IgD-negative memory B cell (primary cell): ENCODE results near the gene ATP8A1. TPM values are rescaled to one million over a fixed set of nuclear protein-coding genes. Genes with fewer than 3 reads are reported as not detected.
A peak's percentile ranks its signal among the peaks of the same experiment; 100 is the strongest.
"Not testable (repeated sequence)": the region's sequence is repeated elsewhere in the genome, so short reads cannot be mapped to it uniquely, and the experiment has no call there.

Experiments
- H3K27ac Mint-ChIP-seq, 3 donors: one replicate each; pipeline ENCODE4 v1.8.0; 2020 to 2022; ENCODE audit warnings: mild to moderate bottlenecking in 3 of 3, mixed read lengths in 3 of 3, moderate library complexity in 1 of 3
- H3K27me3 Mint-ChIP-seq: one replicate; pipeline ENCODE4 v1.8.0; 2021; ENCODE audit warnings: mixed read lengths
- H3K36me3 Mint-ChIP-seq: one replicate; pipeline ENCODE4 v1.8.0; 2020; ENCODE audit warnings: mild to moderate bottlenecking, mixed read lengths
- H3K4me1 Mint-ChIP-seq, 3 donors: one replicate each; pipeline ENCODE4 v1.8.0; 2020 to 2022; ENCODE audit warnings: mixed read lengths in 3 of 3, mild to moderate bottlenecking in 1 of 3
- H3K4me3 Mint-ChIP-seq, 4 donors: one replicate each; pipeline ENCODE4 v1.8.0; 2020 to 2022; ENCODE audit warnings: mild to moderate bottlenecking in 4 of 4, mixed read lengths in 4 of 4, moderate library complexity in 3 of 4
- H3K9me3 Mint-ChIP-seq, 3 donors: one replicate each; pipeline ENCODE4 v1.8.0; 2020 to 2021; ENCODE audit warnings: mixed read lengths in 3 of 3, mild to moderate bottlenecking in 1 of 3
- polyA plus RNA-seq: library from polyadenylated mRNA; unstranded; fragments of 300-500 nt; fragmentation: Illumina TruSeq; gene quantifications from one replicate; pipeline ENCODE4 v1.2.3, GENCODE V29; 2021

Gene ATP8A1
- polyA plus RNA-seq, 1 donor from 2014 or later: 15.0 TPM

DNA sequence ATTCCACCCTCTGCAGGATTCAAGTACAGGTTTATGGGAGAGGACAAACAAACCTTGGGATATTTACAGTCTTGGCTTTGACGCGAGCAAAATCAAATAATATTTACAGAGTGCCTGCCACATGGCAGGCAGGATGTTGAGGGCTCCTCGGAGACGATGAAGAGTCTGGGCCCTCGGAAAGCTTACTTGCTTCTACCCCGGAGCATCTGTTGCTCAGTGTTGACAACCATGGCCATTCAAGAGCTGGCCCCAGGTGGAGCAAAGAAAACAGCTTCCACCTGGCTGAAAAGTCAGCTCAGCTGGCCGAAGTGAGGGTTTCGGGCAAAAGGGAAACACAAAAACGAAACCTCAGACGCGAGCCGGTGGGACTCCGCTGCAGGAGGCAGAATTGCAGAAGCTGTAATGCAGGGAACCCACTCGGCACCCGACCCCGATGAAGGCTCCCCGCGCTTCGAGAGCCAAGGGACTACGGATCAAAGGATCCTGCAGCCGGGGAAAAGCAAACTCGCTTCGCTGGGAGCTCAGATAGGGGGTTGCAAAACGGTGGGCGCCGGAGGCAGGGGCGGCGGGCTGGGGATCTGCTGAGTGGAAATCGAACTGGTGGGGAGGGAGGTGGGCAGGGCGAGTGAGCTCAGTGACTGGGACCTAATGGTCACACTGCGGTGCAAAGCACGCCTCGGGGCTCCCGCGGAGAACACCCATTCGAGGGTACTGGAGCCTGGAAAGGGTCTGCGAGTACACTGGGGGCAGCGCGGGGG, 805 bp downstream of the ATP8A1 start:
- peak overlapping the region; percentile 96 to 99 (median 98) for H3K4me3 Mint-ChIP-seq
- H3K9me3 Mint-ChIP-seq: peaks cover 2 to 5% (median 2%) of the 10 kb centered on the region in 3 donors
- H3K4me1 Mint-ChIP-seq: peaks cover 26 to 39% (median 38%) of the 10 kb centered on the region in 3 donors

DNA sequence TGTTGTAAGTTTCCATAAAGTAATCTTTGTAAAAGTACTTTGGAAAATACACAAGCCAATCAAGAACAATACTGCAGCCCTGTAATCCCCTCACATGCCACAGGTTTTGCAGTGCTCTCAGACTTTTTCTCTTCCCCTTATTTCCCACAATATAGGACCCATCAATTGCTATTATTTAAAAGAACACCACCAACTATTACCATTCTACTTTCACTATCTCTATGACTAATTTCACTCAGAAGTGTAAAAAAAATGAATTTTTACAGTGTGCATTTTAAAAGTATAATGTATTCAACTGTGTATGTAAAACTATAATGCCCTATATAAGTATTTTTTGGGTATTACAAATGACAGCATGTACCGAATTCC, 1.7 kb downstream of the ATP8A1 start:
- Mint-ChIP-seq H3K4me3 (peak overlapping the region; percentile 96 to 99 (median 98)), H3K27me3 (no peaks in the 10 kb centered on the region), H3K4me1 (peaks cover 30 to 45% (median 38%) of the 10 kb centered on the region in 3 donors), H3K9me3 (peaks cover 2 to 5% (median 2%) of the 10 kb centered on the region in 3 donors), H3K36me3 (peaks cover 13% of the 10 kb centered on the region), H3K27ac (peak overlapping the region in 1 of 3 donors; percentile 96)

More for the DNA sequence above, 805 bp downstream of the ATP8A1 start:
- H3K36me3 Mint-ChIP-seq: peaks cover 13% of the 10 kb centered on the region
- no peaks in the 10 kb centered on the region for H3K27me3 Mint-ChIP-seq
- H3K27ac Mint-ChIP-seq: peak overlapping the region; percentile 86 to 96 (median 96)

DNA sequence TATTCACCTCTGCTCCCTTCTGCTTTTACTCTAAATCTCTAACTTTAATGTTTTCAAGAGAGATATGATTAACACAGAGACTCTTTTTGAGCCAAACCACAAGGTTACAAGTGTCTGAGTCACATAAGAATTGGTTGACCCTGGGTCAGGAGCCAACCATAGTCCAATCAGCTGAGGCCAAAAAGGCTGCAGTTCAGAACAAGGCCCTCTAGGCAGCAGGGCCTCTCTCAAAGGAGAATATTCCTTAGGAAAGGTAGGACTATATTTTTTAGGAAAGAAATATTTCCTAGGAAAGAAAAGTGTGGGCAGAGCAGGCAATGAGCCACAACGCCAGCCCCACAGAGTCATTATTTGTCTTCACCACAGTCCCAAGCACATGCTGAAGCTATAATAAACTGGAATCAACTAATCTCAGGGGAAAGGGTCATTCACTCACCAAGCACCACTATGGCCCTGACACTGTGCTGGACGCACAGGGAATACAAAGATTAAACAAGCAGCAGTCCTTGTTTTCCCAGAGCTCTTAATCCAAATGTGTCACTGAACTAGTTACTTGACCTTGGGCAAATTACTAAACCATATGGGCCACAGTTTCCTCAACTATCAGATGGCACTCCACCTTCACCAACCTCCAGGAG, 2.2 kb downstream of the ATP8A1 start:
- H3K36me3 Mint-ChIP-seq: peaks cover 13% of the 10 kb centered on the region
- peak overlapping the region; percentile 96 to 99 (median 98) for H3K4me3 Mint-ChIP-seq
- H3K27ac Mint-ChIP-seq: peak overlapping the region in 2 of 3 donors; percentile 46 to 96
- peaks cover 33 to 50% (median 39%) of the 10 kb centered on the region in 3 donors for H3K4me1 Mint-ChIP-seq
- no peaks in the 10 kb centered on the region for H3K27me3 Mint-ChIP-seq
- H3K9me3 Mint-ChIP-seq: peaks cover 2 to 5% (median 2%) of the 10 kb centered on the region in 3 donors

DNA sequence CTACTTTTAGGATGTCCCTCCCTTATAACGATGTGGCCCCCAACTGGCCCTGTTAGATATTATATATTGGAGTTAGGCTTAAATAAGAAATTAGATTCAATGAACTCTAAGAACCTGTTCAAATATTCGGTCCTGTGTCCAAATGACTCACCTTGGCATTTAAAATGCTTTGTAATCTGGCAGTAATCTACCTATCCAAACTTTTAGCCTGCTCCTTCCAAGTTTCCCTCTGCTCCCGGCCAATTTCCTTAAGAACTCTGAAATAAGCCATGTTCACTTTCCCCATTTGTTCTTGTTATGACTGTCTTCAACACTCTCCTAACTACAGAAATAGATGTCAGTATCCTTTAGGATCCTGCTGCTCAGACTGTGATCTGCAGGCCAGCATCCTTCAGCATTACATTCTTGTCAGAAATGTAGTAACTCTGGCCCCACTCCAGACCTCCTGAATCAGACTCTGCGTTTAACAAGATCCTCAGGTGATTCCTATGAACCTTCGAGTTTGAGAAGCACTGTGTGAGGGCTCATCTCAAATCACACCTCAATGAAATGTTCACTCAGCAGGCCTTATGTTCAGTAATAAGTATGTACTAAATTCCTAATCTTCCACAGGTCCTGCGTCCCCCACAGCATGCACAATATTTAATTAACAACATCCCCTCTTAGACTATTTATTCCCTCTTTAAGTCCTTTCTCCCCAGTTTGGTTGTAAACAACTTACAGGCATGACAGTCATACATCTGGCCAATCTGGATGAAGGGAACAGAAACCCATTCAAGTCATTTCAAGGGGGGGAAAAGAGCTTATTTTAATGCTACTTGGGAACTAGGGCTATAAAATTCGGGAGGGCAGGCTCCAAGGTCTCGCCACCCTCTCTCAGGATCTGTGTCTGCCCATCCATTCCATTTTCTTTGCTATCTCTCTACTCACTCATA, 3.0 kb downstream of the ATP8A1 start:
- H3K27ac Mint-ChIP-seq: peak overlapping the region; percentile 25 to 66 (median 46)
- H3K9me3 Mint-ChIP-seq: peaks cover 2 to 5% (median 2%) of the 10 kb centered on the region in 3 donors
- no peaks in the 10 kb centered on the region for H3K27me3 Mint-ChIP-seq
- H3K4me3 Mint-ChIP-seq: peak overlapping the region in 3 of 4 donors; percentile 98 to 99 (median 99)
- H3K4me1 Mint-ChIP-seq: peaks cover 39 to 56% (median 44%) of the 10 kb centered on the region in 3 donors
- H3K36me3 Mint-ChIP-seq: peaks cover 13% of the 10 kb centered on the region

DNA sequence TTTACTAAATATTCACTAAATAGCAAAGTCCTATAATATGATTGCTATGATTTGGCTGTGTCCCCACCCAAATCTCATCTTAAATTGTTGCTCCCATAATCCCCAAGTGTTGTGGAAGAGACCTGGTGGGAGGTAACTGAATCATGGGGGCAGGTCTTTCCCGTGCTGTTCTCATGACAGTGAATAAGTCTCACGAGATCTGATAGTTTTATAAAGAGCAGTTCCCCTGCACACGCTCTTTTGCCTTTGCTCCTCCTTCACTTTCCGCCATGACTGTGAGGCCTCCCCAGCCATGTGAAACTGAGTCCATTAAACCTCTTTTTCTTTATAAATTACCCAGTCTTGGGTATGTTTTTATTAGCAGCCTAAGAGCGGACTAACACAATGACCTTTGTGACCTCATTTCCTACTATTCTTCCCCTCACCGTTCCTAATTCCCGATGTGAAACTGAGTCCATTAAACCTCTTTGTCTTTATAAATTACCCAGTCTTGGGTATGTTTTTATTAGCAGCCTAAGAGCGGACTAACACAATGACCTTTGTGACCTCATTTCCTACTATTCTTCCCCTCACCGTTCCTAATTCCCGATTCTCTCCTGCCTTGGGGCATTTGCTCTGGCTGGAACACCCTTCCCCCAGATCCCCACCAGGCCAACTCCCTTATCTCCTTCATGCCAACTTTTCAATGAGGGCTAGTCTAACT, 4.2 kb downstream of the ATP8A1 start:
- Mint-ChIP-seq H3K27ac (peak overlapping the region in 1 of 3 donors; percentile 66), H3K36me3 (peaks cover 13% of the 10 kb centered on the region), H3K4me1 (peaks cover 40 to 50% (median 44%) of the 10 kb centered on the region in 3 donors)
- not testable (repeated sequence) for H3K27me3 Mint-ChIP-seq, H3K9me3 Mint-ChIP-seq, H3K4me3 Mint-ChIP-seq

DNA sequence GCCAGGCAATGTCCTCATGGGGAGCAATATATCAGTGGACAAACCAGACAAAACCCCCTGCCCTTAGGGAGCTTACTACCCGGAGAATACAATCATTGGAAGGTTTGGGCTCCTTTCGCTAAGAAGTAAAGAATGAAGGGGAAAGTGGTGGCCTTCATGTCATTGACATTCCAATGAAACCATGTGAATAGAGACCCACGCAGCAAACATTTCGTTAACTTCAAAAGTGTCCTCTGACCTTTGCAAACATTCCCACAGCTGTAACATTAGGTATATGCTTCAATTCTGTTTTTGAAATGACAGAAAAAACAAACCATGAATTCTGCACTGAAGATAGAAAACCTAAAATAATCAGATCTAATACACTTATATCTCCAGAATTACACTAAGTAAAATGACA, 7.0 kb downstream of the ATP8A1 start:
- H3K36me3 Mint-ChIP-seq: peaks cover 13% of the 10 kb centered on the region
- peaks cover 27 to 60% (median 54%) of the 10 kb centered on the region in 3 donors for H3K4me1 Mint-ChIP-seq
- H3K27ac Mint-ChIP-seq: no peak overlapping the region
- no peak overlapping the region for H3K4me3 Mint-ChIP-seq
- peaks cover 2 to 5% (median 2%) of the 10 kb centered on the region in 3 donors for H3K9me3 Mint-ChIP-seq
- no peaks in the 10 kb centered on the region for H3K27me3 Mint-ChIP-seq

DNA sequence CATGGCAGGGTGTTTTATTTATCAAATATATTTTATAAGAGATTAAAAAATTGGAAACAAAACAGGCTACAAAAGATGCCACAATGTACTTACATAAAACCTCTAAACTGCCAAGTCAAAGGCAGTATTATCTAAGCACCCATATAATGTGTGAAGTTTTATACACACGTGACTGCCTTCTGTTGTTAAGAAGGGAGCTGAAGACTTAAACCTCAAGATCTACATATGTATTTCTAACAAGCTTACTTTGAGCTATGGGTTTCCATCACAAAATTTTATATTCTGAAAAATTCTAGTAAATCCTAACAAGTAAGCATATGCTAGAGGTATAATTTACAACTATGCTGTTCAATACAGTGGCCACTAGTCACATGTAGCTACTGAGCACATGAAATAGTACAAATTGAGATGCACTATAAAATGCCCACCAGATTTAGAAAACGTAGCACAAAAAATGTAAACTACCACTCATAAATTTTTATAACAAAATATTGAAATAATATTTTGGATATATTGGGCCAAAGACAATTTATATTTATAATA, 9.8 kb downstream of the ATP8A1 start:
- no peak overlapping the region for H3K4me3 Mint-ChIP-seq

DNA sequence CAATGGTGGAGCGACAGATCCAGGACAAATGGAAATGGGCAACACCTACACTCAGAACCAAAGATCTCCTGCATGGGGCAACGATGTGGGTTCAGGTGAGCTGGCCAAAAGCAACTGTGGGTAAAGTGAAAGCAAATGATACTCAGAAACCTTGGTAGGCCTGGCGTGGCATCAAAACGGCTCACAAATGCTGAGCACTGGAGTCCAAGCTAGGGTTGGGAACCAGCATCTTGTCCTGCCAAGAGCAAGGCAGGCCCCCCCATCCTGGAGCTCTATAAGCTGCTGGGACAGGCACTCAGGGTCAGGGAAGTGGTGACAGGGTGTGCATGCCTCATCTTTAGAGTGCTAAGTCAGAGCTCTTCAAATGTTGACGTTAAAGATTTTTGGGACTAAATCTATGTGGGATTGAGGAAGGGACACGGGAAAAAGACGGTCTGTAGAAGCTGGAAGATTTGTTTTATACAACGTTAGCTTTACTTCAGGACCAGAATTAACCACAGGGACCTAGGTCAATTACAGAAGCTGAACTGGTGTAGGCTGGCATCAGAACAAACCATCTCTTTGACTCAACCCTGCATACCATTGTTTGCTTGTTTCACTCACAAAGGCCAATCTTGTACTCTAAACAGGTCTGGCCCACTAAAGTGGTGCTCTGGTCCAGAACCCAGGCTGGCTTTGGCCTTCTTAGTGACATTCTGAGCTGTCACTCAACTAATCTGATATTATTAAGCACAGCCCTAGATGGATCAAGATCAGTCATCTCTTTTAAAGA, 10.7 kb downstream of the ATP8A1 start:
- Mint-ChIP-seq H3K4me3 (peak overlapping the region; percentile 7 to 75 (median 40)), H3K4me1 (peaks cover 36 to 73% (median 63%) of the 10 kb centered on the region in 3 donors), H3K27me3 (peaks cover 2% of the 10 kb centered on the region), H3K9me3 (no peaks in the 10 kb centered on the region), H3K27ac (peak overlapping the region in 2 of 3 donors; percentile 9 to 92), H3K36me3 (peaks cover 3% of the 10 kb centered on the region)

More for the DNA sequence above, 9.8 kb downstream of the ATP8A1 start:
- peaks cover 5% of the 10 kb centered on the region for H3K36me3 Mint-ChIP-seq
- peaks cover 0 to 2% (median 2%) of the 10 kb centered on the region in 3 donors for H3K9me3 Mint-ChIP-seq
- H3K27ac Mint-ChIP-seq: no peak overlapping the region
- H3K4me1 Mint-ChIP-seq: peaks cover 30 to 67% (median 60%) of the 10 kb centered on the region in 3 donors
- H3K27me3 Mint-ChIP-seq: peaks cover 2% of the 10 kb centered on the region

DNA sequence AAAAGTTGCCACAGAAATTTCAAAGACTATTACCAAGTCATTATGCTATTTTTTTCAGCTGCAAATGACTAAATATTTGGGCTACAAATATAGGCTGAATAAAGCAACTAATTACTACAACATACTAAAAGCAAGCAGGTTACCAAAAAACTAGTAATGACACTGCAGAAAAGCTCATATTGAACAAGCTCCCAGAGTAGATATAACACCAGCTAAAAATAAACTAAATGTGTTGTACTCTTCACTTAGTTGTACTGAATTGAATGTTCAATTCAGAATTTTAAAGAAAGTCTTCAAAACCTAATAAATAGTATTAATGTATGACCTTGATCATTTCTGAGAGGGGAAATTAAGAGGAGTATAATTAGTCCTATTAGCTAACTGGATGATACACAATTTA, 12.0 kb downstream of the ATP8A1 start:
- Mint-ChIP-seq H3K27ac (peak overlapping the region; percentile 85 to 96 (median 88)), H3K27me3 (peaks cover 2% of the 10 kb centered on the region), H3K4me1 (peaks cover 43 to 76% (median 65%) of the 10 kb centered on the region in 3 donors), H3K4me3 (peak overlapping the region in 3 of 4 donors; percentile 67 to 92 (median 76)), H3K36me3 (peaks cover 3% of the 10 kb centered on the region), H3K9me3 (no peaks in the 10 kb centered on the region)

DNA sequence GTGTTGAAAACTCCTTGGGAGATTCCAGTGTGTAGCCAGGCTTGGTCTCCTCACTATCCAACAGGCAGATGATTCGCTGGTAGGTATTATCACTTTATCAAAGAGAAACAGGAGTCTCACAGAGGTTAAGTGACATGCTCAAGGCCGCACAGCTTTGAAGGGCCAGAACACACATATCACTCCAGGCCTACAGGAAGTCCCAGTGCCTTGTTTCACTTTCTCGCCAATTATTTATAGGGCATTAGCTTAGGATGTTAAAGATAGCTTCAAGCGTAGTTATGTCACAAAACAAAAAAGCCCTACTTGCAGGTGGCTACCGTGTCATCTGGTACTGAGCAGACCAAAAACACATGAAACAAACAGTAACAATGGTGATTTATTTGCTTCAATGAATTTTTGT, 13.2 kb downstream of the ATP8A1 start:
- Mint-ChIP-seq H3K4me3 (peak overlapping the region; percentile 58 to 92 (median 72)), H3K36me3 (peaks cover 3% of the 10 kb centered on the region), H3K4me1 (peaks cover 46 to 80% (median 70%) of the 10 kb centered on the region in 3 donors), H3K9me3 (no peaks in the 10 kb centered on the region), H3K27ac (peak overlapping the region; percentile 85 to 96 (median 88)), H3K27me3 (peaks cover 2% of the 10 kb centered on the region)

DNA sequence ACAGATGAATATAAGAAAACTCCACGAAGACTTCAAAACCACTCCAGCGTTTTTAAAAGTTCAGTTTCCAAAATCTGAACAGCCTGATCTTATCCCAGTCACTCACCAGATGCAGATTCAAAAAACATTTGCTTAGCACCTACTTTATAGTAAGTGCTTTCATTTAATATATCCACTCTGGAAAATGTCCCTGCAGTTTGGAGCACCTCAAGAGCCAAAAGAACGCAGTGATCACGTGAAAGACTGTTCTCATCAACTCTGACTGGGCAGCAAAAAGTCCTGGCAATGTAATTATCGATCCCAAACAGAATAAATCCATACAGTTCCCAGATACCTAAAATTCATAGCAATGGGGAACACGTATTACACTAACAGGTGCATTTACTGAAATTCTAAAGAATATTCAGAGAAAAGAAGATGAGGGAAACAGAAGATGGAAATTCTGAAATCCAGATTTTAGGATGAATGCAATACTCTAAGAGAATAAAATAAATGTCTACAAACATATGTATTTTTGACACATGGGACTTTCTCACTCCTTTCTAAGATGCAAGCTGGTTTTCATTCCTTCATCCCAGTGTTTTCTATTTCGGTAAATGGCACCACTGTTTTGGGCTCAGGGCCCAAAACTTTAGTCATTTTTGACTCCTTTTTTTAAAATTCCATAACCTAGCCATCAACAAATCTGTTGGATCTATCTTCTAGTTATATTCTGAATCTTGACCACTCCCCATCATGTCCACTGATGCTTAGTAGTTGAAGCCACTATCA, 13.9 kb downstream of the ATP8A1 start:
- Mint-ChIP-seq H3K4me3 (peak overlapping the region; percentile 58 to 92 (median 72)), H3K4me1 (peaks cover 53 to 85% (median 77%) of the 10 kb centered on the region in 3 donors), H3K27me3 (peaks cover 2% of the 10 kb centered on the region), H3K36me3 (peaks cover 3% of the 10 kb centered on the region), H3K9me3 (no peaks in the 10 kb centered on the region), H3K27ac (peak overlapping the region; percentile 85 to 96 (median 88))

DNA sequence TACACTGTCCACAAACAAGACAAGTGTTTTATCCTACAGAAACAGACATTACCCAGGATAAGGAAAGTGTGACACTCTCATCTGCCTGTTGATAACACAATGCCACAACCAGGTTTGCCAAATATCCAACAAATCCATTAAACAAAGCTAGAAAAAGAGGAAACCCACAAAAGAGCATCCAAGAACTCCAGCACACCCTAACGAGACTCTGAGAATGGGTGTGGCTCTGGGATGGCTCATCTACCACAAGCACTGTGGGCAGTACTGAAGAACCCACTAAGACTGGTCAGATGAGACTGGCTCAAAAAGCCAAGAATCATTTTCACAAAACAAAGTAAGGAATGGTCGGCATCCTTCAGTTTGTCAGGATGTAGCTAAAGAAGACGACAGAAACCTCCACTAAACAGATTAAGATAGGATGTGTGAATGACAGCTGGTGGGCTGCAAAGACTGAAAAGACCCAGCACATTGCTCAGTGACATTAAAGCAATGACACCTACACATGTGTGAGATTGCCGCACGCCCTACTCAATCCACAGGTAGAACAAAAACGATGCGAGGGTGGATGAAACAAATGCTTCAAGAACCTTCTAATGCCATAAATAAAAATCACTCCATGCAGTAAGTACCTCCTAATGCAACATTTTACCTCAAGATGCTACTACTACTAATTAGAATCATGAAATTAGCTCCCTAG, 14.7 kb downstream of the ATP8A1 start:
- H3K4me1 Mint-ChIP-seq: peaks cover 60 to 91% (median 80%) of the 10 kb centered on the region in 3 donors
- no peaks in the 10 kb centered on the region for H3K9me3 Mint-ChIP-seq
- peak overlapping the region; percentile 75 to 88 (median 85) for H3K27ac Mint-ChIP-seq
- peaks cover 3% of the 10 kb centered on the region for H3K36me3 Mint-ChIP-seq
- H3K27me3 Mint-ChIP-seq: peaks cover 2% of the 10 kb centered on the region
- peak overlapping the region; percentile 4 to 76 (median 61) for H3K4me3 Mint-ChIP-seq
